GM12892 (cell line): Measurements from ENCODE around the gene MAML3. TPM values are rescaled to one million over a fixed set of nuclear protein-coding genes. Genes with fewer than 3 reads are reported as not detected.
A peak's percentile ranks its signal among the peaks of the same experiment; 100 is the strongest.

ENCODE experiments used
- DNase-seq: peaks from one replicate; pipeline ENCODE4 v3.0.0; 2011; ENCODE audit not compliant: insufficient read length
- FAIRE-seq: peaks from 2 replicates; lab custom pipeline; 2011; peaks lifted over from hg19 to GRCh38; lab: Jason Lieb, UNC
- POLR2A ChIP-seq: IDR thresholded peaks from 2 replicates; pipeline ENCODE4 v1.6.1; 2011; ENCODE audit warnings: low read depth, low read length, control low read depth
- POLR2AphosphoS5 ChIP-seq: IDR thresholded peaks from 2 replicates; pipeline ENCODE4 v1.6.1; 2011; ENCODE audit warnings: low read depth, low read length, control low read depth
- TAF1 ChIP-seq: IDR thresholded peaks from 2 replicates; pipeline ENCODE4 v1.6.1; 2011; ENCODE audit warnings: low read depth, mild to moderate bottlenecking, control low read depth, low read length, borderline replicate concordance
- polyA plus RNA-seq: library from polyadenylated mRNA; unstranded; fragments of >200 nt; gene quantifications from one replicate; pipeline ENCODE4 v1.2.1, GENCODE V29; 2012; ENCODE audit warnings: missing spikeins, inconsistent platforms; ENCODE audit not compliant: missing spikeins

MAML3 gene
- not detected for polyA plus RNA-seq

DNA sequence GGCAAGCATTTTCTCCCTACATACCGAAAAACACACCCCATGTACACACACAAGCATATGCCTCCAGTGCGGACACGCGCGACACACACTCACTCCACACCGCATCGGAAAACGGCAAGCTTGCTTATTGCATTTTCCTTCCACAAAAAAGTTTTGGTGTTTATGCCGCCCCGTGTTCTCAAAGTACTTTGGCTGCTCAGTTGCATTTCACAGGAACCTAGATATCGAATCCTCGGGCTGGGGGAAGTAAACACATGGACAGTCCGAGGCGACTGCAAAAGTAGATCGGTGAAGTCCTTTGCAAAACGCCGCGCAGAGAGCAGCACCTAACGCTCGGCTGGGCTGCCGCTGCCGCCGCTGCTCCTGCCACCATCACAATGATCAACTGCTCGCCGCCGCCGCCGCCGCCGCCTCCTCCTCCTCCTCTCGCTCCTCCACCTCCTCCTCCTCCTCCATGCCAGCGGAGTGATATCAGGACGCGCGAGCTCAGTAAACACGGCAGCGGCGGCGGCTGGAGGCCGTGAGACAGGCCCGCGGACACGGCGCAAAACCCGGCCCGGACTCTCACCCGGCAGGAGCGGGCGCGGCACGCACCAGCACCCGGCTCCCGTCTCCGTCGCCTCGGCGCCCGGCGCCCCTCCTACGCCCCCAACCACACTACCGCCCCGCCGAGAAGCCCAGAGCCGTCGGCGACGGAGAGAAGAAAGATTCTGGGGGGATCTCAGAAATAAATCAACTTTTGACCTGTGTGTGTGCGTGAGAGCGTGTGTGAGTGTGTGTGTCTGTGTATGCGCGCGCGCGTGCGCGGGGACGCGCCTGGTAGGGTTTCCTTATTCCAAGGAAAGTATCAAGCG lies at the start of gene MAML3:
Gene MAML3, minus strand, starts transcription at position 467 of the 854 bp plus-strand sequence. CDS start 857 bp downstream, outside the sequence.
- FAIRE-seq = peak; percentile 64
- no peak for TF ChIP-seq POLR2A
- no peak for TF ChIP-seq TAF1
- no peak for TF ChIP-seq POLR2AphosphoS5
- DNase-seq = peak; percentile 39

DNA sequence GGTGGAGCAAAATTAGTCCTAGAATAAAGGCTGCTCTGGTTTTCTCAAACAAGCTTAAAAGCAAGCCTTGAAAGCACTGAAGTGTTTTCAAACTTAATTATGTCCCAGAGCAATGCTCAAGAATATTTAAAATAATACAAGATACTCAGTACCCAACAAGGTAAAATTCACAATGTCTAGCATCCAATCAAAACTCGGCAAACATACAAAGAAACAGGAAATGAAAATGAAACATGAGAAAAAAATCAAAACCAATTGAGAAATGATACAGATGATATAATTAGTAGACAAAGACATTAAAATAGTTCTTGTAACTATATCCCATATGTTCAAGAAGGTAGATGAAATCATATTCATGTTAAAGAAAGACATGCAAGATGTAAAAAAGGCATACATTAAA lies 45.0 kb upstream of the MAML3 start:
- FAIRE-seq = no peak

DNA sequence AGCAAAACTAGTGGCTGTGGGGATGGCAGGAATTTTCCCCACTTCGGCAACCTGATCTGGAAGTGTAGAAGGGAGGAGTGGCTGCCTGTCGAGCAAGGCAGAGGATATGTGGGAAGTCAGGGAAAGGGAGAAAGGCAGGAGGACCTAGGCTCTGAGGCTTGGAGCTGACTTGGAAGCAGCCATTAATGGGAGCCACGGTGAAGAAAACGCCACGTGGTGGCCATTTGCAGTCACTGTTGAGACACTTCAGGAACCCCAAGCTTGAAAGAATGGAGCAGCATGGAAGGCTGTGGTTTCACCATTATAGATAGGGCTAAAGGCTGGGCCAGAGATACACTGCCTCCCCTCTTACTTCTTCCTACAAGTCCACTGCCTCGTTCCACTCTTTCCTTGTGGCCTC lies 41.8 kb upstream of the MAML3 start:
- no peak for DNase-seq
- no peak for TF ChIP-seq POLR2A
- TF ChIP-seq TAF1 = no peak
- TF ChIP-seq POLR2AphosphoS5 = no peak
- no peak for FAIRE-seq

More for the DNA sequence above, 45.0 kb upstream of the MAML3 start:
- no peak for TF ChIP-seq POLR2AphosphoS5
- no peak for TF ChIP-seq POLR2A
- TF ChIP-seq TAF1 = no peak
- DNase-seq = no peak

DNA sequence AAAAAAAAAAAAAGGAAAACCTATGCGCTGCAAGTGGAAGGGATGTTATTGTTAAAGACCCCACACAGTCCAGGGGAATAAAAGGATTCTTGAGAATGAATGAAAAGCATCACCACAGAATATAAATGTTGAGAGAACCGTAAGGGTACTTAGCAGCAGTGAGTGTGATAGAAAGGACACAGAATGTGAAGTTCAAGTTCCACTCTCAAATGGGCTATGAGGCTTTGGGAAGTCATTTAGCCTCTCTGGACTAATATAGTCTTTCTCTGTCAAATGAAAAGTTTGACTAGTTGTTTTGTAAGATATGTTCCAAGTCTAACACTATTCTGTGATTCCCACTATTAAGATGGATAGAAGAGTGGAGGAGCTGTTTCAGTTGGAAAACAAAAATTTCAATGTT lies 35.8 kb upstream of the MAML3 start:
- FAIRE-seq (no peak), DNase-seq (no peak)
- TF ChIP-seq TAF1 = no peak
- TF ChIP-seq POLR2AphosphoS5 = no peak
- no peak for TF ChIP-seq POLR2A

DNA sequence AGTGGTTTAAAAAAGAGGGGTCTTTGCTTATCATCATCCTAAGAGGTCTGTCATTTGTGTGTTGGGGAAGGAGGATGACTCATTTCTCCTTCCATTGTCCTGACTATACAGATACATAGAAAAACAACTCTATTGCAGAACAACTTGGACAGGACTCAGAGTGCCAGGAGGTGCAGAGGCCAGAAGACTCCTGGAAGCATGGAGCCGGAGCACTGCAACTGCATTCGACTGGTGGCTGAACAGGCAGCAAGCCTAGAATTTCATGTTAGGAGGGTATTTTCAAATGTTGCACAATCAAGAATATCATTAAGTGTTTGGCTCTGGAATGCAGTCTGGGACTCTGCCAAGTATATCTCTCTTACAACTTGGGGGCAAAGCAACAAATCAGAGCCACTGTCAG lies 35.0 kb upstream of the MAML3 start:
- no peak for DNase-seq

DNA sequence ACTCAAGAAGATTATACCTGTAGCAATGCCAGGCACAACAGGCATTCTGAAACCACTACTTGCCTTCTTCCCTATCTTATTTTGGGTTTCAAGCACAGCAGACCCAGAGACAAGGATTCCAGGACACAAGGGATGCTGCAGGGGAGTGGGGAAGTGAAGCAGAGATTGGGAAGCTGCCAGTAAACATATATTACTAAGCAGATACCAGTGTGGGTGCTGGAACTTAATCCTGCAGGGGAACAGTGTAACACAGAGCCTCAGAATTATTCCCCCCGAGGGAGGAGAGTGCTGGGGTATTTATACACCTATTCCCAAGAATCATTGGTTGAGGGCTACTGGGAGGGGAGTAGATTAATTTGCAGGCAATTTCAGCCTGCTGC lies 33.3 kb upstream of the MAML3 start:
- TF ChIP-seq POLR2A = no peak
- DNase-seq (no peak), FAIRE-seq (no peak)

More for the DNA sequence above, 35.0 kb upstream of the MAML3 start:
- FAIRE-seq = no peak
- TF ChIP-seq POLR2AphosphoS5 (no peak), TAF1 (no peak), POLR2A (no peak)

DNA sequence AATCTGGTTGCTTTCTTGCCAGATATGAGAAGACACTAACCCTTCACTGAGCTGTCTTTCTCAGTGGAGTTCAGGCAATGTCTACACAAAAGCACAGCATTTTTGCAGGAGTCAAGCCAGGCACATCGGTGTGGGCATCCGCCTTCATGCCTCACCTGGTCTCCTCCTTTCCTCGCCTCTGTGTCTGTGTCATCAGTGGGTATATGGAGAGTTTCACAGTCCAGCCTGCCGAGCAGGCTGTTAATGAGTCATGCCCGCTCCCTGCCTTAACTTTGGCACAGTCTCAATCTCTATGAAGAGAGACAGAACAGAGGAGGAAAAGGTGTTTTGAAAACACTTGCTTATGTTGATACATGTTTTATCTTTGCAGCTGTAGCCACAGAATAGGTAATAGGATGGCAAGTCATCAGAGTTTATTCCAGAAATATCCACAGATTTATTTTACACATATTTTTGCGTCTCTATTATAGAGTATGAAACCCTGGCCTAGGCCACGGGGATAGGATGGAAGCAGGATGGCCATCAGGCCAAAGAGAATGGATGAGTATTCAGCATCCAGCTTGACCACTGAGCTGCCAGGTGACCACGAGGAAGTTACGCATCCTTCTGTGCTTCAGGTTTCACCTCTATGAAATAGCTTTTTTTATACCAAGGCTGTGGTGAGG lies 32.8 kb upstream of the MAML3 start:
- DNase-seq (no peak), FAIRE-seq (no peak)

DNA sequence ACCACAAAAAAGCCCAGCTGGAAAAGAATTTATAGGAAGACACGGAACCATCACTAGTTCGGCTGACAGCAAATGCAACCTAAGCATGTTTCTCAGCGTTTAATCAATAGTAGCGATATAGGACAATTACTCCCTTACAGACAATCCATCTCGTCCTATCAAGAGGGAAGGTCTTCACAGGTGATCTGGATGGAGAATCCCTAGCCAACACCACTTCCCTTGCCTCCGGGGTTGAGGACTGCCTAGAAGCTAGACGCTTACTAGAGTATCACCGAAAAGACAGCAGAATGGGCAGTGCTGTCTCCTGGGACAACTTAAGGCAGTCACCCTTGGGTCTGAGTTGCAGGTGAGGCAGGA lies 32.1 kb upstream of the MAML3 start:
- FAIRE-seq (no peak), DNase-seq (no peak)
- TF ChIP-seq POLR2A (no peak), POLR2AphosphoS5 (no peak), TAF1 (no peak)

More for the DNA sequence above, 32.8 kb upstream of the MAML3 start:
- TF ChIP-seq POLR2AphosphoS5 (no peak), POLR2A (no peak), TAF1 (no peak)

DNA sequence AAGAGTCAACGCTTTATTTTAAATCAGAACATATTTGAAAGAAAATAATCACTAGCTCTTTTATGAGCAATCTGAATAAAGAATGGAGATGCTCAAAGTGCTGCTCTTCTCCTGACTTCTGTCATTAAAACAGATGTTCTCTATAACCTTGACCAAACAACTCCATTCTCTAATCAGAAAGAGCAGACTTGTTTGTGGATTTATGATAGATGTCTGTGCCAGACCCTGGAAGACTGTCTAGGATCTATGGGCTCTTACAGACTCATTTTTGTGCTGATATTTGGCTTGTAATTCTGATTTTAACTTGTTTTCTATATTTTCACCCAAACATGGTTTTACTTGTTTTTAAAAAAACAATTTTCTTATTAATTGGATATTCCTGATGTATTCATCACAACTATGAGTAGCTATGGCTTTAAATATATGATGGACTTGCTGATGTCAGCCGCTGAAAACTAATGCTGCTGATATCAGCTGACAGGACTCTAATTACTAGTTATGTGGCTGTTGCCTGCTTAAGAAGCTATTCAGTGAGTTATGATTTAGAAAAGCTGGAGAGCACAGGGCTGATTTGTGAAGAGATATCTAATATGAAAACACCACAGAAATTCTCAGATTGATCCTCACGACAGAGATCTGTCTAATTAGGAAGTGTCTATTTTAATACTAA lies 31.6 kb upstream of the MAML3 start:
- DNase-seq = no peak
- TF ChIP-seq POLR2A (no peak), TAF1 (no peak), POLR2AphosphoS5 (no peak)
- FAIRE-seq = no peak

DNA sequence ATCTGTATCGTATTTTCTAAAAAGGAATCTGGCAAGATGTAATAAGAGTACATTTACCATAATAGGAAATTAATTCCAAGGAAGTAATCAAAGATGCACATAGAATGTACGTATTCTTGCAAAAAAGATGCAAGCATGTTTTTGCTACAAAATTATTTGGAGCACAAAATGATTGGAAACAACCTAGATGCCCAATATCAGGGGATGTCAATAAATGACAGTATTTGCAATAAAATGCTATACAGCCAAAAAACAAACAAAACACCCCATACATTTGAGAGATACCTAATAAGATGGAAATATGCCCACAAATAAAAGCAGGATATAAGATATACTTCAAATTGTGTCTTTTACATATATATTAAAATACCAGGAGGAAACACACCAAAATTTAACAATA lies 29.3 kb upstream of the MAML3 start:
- no peak for FAIRE-seq
- DNase-seq = no peak
- TF ChIP-seq TAF1 (no peak), POLR2AphosphoS5 (no peak), POLR2A (no peak)

DNA sequence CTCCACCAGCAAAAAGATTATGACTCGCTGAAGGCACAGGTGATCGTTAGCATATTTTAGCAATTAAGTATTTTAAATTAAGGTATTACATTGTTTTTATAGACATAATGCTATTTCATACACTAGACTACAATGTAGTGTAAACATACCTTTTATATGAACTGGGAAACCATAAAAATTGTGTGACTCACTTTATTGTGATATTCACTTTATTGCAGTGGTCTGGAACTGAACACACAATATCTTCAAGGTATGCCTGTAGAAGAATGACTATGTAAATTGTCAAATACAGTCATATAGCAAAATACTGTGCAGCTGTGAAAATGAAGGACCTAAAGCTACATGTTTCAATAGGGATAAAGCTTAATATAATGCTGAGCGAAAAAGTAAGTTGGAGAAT lies 26.6 kb upstream of the MAML3 start:
- TF ChIP-seq POLR2A = no peak
- TF ChIP-seq POLR2AphosphoS5 = no peak
- no peak for TF ChIP-seq TAF1
- FAIRE-seq (no peak), DNase-seq (no peak)

DNA sequence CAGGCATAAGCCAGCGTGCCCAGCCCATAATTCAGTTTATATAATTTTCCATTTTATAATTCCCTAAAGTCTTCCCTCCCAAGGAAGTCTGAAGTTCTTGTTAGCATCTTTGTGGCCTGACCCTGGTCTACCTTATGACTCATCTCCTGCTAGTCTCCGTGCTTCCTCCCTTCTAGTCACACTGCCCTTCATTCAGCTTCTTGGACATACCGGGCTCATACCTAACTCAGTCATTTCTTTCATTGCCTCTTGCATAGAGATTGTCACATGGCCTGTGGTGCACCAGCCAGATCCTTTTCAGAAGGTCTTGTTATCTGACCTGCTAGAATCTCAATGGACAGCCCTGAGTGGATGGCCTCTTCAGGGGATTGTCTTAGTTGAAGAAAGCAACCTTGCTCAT lies 22.8 kb upstream of the MAML3 start:
- TF ChIP-seq TAF1 = no peak
- TF ChIP-seq POLR2A = no peak
- TF ChIP-seq POLR2AphosphoS5 = no peak
- DNase-seq (no peak), FAIRE-seq (no peak)
